Karpas-422 (cell line): ENCODE measurements around the gene PCGF2. TPM values are rescaled to one million over a fixed set of nuclear protein-coding genes. Genes with fewer than 3 reads are reported as not detected.
"Not testable (repeated sequence)": the region's sequence is repeated elsewhere in the genome, so short reads cannot be mapped to it uniquely, and the experiment has no call there.

Experiments
- DNase-seq: peaks from one replicate; pipeline ENCODE4 v3.0.0-alpha.2; 2015
- H2AFZ ChIP-seq: fragments of 200-600 bp; sonication (generic); 2 replicates; pipeline ENCODE4 v1.6.1; 2014; ENCODE audit warnings: antibody characterized with exemption, low read length, mixed read lengths
- H3K27ac ChIP-seq: fragments of 200-600 bp; sonication (generic); 2 replicates; pipeline ENCODE4 v1.5.1; 2014; ENCODE audit warnings: mild to moderate bottlenecking, low read length, moderate library complexity
- H3K27me3 ChIP-seq: fragments of 200-600 bp; sonication (generic); 2 replicates; pipeline ENCODE4 v1.6.1; 2014; ENCODE audit warnings: low read length, mixed read lengths
- H3K36me3 ChIP-seq: fragments of 200-600 bp; sonication (generic); 2 replicates; pipeline ENCODE4 v1.6.1; 2014; ENCODE audit warnings: low read length, mixed read lengths; ENCODE audit not compliant: insufficient read depth
- H3K4me1 ChIP-seq: fragments of 200-600 bp; sonication (generic); 2 replicates; pipeline ENCODE4 v1.6.1; 2014; ENCODE audit warnings: mild to moderate bottlenecking, low read length, mixed read lengths
- H3K4me2 ChIP-seq: fragments of 200-600 bp; sonication (generic); 2 replicates; pipeline ENCODE4 v1.6.1; 2014; ENCODE audit warnings: low read length, low read depth, mild to moderate bottlenecking; ENCODE audit not compliant: poor library complexity, severe bottlenecking
- H3K4me3 ChIP-seq: fragments of 200-600 bp; sonication (generic); 2 replicates; pipeline ENCODE4 v1.5.1; 2014; ENCODE audit warnings: mild to moderate bottlenecking, antibody characterized with exemption, low read length, mixed read lengths
- H3K79me2 ChIP-seq: fragments of 200-600 bp; sonication (generic); 2 replicates; pipeline ENCODE4 v1.6.1; 2014; ENCODE audit warnings: mild to moderate bottlenecking, low read length, mixed read lengths
- H3K9ac ChIP-seq: fragments of 200-600 bp; sonication (generic); 2 replicates; pipeline ENCODE4 v1.6.0; 2014; ENCODE audit warnings: low read length
- H3K9me2 ChIP-seq: fragments of 200-600 bp; sonication (generic), shearing (Covaris generic); replicated peaks from 2 replicates; pipeline ENCODE4 v1.6.0; 2014; ENCODE audit warnings: mild to moderate bottlenecking, low read length, moderate library complexity; ENCODE audit not compliant: insufficient read depth
- H3K9me3 ChIP-seq: fragments of 300-700, 200-600 bp; sonication (generic); 2 replicates; pipeline ENCODE4 v1.6.1; 2014; ENCODE audit warnings: low read length, mixed read lengths
- H4K20me1 ChIP-seq: fragments of 200-600 bp; sonication (generic); 2 replicates; pipeline ENCODE4 v1.6.1; 2014; ENCODE audit warnings: mild to moderate bottlenecking, antibody characterized with exemption, low read length, low read depth; ENCODE audit not compliant: insufficient read depth
- total RNA-seq: library from RNA; depleted of rRNA; stranded (reverse); fragments of >200 nt; shearing (Covaris generic); gene quantifications from 2 replicates; pipeline ENCODE4 v1.2.3, GENCODE V29; 2014; ENCODE audit warnings: low replicate concordance

The PCGF2 gene
- total RNA-seq, 1 experiment from 2014 or later: 0.15 TPM

- not testable (repeated sequence) for H3K9me2 ChIP-seq, H3K4me3 ChIP-seq, H3K4me1 ChIP-seq, H3K9ac ChIP-seq, H3K4me2 ChIP-seq, H4K20me1 ChIP-seq, H3K27ac ChIP-seq, H3K9me3 ChIP-seq, DNase-seq, H3K27me3 ChIP-seq, H2AFZ ChIP-seq
- peaks cover 18% of the 10 kb centered on the region; the same call in 1 of the 2 replicates for H3K36me3 ChIP-seq
- peaks cover 35% of the 10 kb centered on the region for H3K79me2 ChIP-seq
Observed at GRCh38 chr17:38787999-38788398, 39.9 kb upstream of the PCGF2 start.

GRCh38 chr17:38786372-38786771 is 38.2 kb upstream of the PCGF2 start:
- Histone ChIP-seq H3K9me2 (no peaks in the 10 kb centered on the region), H3K79me2 (peaks cover 24% of the 10 kb centered on the region), H3K9me3 (no peaks in the 10 kb centered on the region), H3K9ac (no peak overlapping the region), H3K27me3 (no peaks in the 10 kb centered on the region), H3K4me3 (no peak overlapping the region), H3K36me3 (peaks cover 11% of the 10 kb centered on the region; the same call in 1 of the 2 replicates), H4K20me1 (no peaks in the 10 kb centered on the region), H2AFZ (no peak overlapping the region), H3K27ac (no peak overlapping the region), H3K4me2 (no peak overlapping the region), H3K4me1 (no peaks in the 10 kb centered on the region)
- no peak for DNase-seq

- no peaks in the 10 kb centered on the region for H4K20me1 ChIP-seq
- H3K4me1 ChIP-seq: no peaks in the 10 kb centered on the region
- H3K4me3 ChIP-seq: no peak overlapping the region
- no peak overlapping the region for H3K27ac ChIP-seq
- H3K9me2 ChIP-seq: no peaks in the 10 kb centered on the region
- no peaks in the 10 kb centered on the region for H3K79me2 ChIP-seq
- DNase-seq: no peak
- H3K27me3 ChIP-seq: no peaks in the 10 kb centered on the region
- no peaks in the 10 kb centered on the region for H3K9me3 ChIP-seq
- H3K9ac ChIP-seq: no peak overlapping the region
- H3K4me2 ChIP-seq: no peak overlapping the region
- H3K36me3 ChIP-seq: peaks cover 15% of the 10 kb centered on the region; the same call in 1 of the 2 replicates
- no peak overlapping the region for H2AFZ ChIP-seq
Observed at GRCh38 chr17:38783227-38783626, 35.1 kb upstream of the PCGF2 start.

GRCh38 chr17:38779965-38780752 is 32.0 kb upstream of the PCGF2 start:
- Histone ChIP-seq H3K4me3 (no peak overlapping the region), H3K4me1 (no peaks in the 10 kb centered on the region)

GRCh38 chr17:38777641-38778250 is 29.6 kb upstream of the PCGF2 start:
- no peak overlapping the region for H3K4me2 ChIP-seq
- DNase-seq: no peak
- H3K4me1 ChIP-seq: no peaks in the 10 kb centered on the region
- no peak overlapping the region for H3K9ac ChIP-seq
- no peak overlapping the region for H2AFZ ChIP-seq
- H3K9me3 ChIP-seq: no peaks in the 10 kb centered on the region
- no peaks in the 10 kb centered on the region for H3K79me2 ChIP-seq
- no peaks in the 10 kb centered on the region for H3K27me3 ChIP-seq
- H3K27ac ChIP-seq: no peak overlapping the region
- no peaks in the 10 kb centered on the region for H4K20me1 ChIP-seq
- H3K36me3 ChIP-seq: peaks cover 32% of the 10 kb centered on the region; the same call in 1 of the 2 replicates
- H3K4me3 ChIP-seq: no peak overlapping the region
- no peaks in the 10 kb centered on the region for H3K9me2 ChIP-seq

More at GRCh38 chr17:38779965-38780752, 32.0 kb upstream of the PCGF2 start:
- Histone ChIP-seq H2AFZ (no peak overlapping the region), H3K9me3 (no peaks in the 10 kb centered on the region), H3K79me2 (no peaks in the 10 kb centered on the region), H3K9ac (no peak overlapping the region), H3K4me2 (no peak overlapping the region), H3K27me3 (no peaks in the 10 kb centered on the region), H3K9me2 (no peaks in the 10 kb centered on the region), H3K36me3 (peaks cover 19% of the 10 kb centered on the region; the same call in 1 of the 2 replicates), H3K27ac (no peak overlapping the region), H4K20me1 (no peaks in the 10 kb centered on the region)
- no peak for DNase-seq

GRCh38 chr17:38773258-38773657 is 25.1 kb upstream of the PCGF2 start:
- no peak overlapping the region for H3K27ac ChIP-seq
- no peaks in the 10 kb centered on the region for H4K20me1 ChIP-seq
- no peak overlapping the region for H3K9ac ChIP-seq
- no peaks in the 10 kb centered on the region for H3K9me3 ChIP-seq
- no peaks in the 10 kb centered on the region for H3K27me3 ChIP-seq
- H3K4me2 ChIP-seq: no peak overlapping the region
- H3K4me3 ChIP-seq: no peak overlapping the region
- H3K79me2 ChIP-seq: no peaks in the 10 kb centered on the region
- H3K36me3 ChIP-seq: peaks cover 32% of the 10 kb centered on the region; the same call in 1 of the 2 replicates
- no peaks in the 10 kb centered on the region for H3K4me1 ChIP-seq
- H3K9me2 ChIP-seq: no peaks in the 10 kb centered on the region
- DNase-seq: no peak
- H2AFZ ChIP-seq: no peak overlapping the region

GRCh38 chr17:38768417-38768816 is 20.3 kb upstream of the PCGF2 start:
- Histone ChIP-seq H3K4me1 (no peaks in the 10 kb centered on the region), H3K9ac (no peak overlapping the region), H3K79me2 (no peaks in the 10 kb centered on the region), H3K9me2 (no peaks in the 10 kb centered on the region), H2AFZ (no peak overlapping the region), H4K20me1 (0 out of 2 replicates have a peak, but pooled peaks cover 3% of the 10 kb centered on the region), H3K4me3 (no peak overlapping the region), H3K27ac (no peak overlapping the region), H3K36me3 (peaks cover 34% of the 10 kb centered on the region), H3K9me3 (no peaks in the 10 kb centered on the region), H3K27me3 (no peaks in the 10 kb centered on the region), H3K4me2 (no peak overlapping the region)
- no peak for DNase-seq

- Histone ChIP-seq H3K27me3 (no peaks in the 10 kb centered on the region), H2AFZ (no peak overlapping the region), H3K4me1 (no peaks in the 10 kb centered on the region), H3K4me2 (no peak overlapping the region), H3K9me3 (no peaks in the 10 kb centered on the region), H3K27ac (no peak overlapping the region), H3K79me2 (no peaks in the 10 kb centered on the region), H4K20me1 (0 out of 2 replicates have a peak, but pooled peaks cover 3% of the 10 kb centered on the region), H3K9me2 (no peaks in the 10 kb centered on the region), H3K4me3 (no peak overlapping the region), H3K36me3 (peaks cover 34% of the 10 kb centered on the region), H3K9ac (no peak overlapping the region)
- no peak for DNase-seq
Observed at GRCh38 chr17:38766341-38766740, 18.2 kb upstream of the PCGF2 start.
